VCaP (cell line): ENCODE results near the gene LRIG3.

Experiments used
- H3K27ac ChIP-seq: fragments of 450-650 bp; 2 replicates; pipeline ENCODE4 v1.5.1; 2017
- CTCF ChIP-seq: fragments of 450-650 bp; conservative IDR thresholded peaks from 2 replicates; pipeline ENCODE4 v1.5.1; 2017; ENCODE audit warnings: mild to moderate bottlenecking, moderate library complexity

The LRIG3 gene

GRCh38 chr12:58880639-58881038, 39.7 kb downstream of the LRIG3 start:
- H3K27ac ChIP-seq: 0 out of 2 replicates have a peak overlapping the region, but pooled peaks have one; percentile 76
- TF ChIP-seq CTCF: no peak

- H3K27ac ChIP-seq: peak overlapping the region; percentile 76
- no peak for TF ChIP-seq CTCF
Measured at GRCh38 chr12:58877243-58877743, 43.0 kb downstream of the LRIG3 start.

DNA sequence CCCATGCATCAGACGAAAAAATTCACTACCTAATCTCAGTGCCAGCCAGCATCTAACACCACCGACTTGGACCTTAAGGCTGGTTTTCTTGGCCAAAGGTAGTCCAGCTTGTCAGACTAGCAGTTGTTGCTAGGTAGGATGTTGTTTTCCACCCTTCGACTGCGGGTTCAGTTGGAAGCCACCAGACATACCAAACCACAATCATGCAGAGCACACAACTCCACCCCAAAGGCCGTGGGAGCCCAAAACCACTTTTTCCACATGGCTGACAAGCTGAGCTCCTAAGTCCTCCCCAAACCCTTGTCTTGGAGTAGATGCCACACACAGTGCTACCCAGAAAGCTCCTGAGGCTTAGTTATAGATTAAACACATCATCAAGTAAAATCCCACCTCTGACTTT, 46.8 kb downstream of the LRIG3 start:
- no peak for TF ChIP-seq CTCF
- H3K27ac ChIP-seq: no peak overlapping the region

DNA sequence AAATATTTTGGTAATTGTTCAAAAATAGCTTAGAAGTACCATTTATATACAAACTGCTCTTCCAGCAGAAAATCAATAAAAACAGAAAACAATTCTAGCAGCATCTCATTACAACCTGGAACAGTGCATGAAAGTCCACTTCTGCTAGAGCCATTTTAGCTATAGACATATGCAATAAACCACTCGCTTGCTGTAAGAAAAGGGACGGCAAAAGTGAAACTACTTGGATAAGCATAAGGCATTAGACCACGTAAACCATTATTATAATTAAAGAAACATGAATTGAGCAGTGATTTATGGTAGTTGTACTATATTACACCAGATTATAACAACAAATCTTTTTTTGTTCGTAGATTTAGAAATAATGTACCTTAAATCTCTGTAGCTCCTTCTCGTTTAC, 48.7 kb downstream of the LRIG3 start:
- H3K27ac ChIP-seq: no peak overlapping the region
- no peak for TF ChIP-seq CTCF

- no peak overlapping the region for H3K27ac ChIP-seq
- no peak for TF ChIP-seq CTCF
Measured at GRCh38 chr12:58870595-58870994, 49.7 kb downstream of the LRIG3 start.

- no peak for TF ChIP-seq CTCF
- H3K27ac ChIP-seq: no peak overlapping the region
Measured at GRCh38 chr12:58860788-58861240, 59.5 kb downstream of the LRIG3 start.

DNA sequence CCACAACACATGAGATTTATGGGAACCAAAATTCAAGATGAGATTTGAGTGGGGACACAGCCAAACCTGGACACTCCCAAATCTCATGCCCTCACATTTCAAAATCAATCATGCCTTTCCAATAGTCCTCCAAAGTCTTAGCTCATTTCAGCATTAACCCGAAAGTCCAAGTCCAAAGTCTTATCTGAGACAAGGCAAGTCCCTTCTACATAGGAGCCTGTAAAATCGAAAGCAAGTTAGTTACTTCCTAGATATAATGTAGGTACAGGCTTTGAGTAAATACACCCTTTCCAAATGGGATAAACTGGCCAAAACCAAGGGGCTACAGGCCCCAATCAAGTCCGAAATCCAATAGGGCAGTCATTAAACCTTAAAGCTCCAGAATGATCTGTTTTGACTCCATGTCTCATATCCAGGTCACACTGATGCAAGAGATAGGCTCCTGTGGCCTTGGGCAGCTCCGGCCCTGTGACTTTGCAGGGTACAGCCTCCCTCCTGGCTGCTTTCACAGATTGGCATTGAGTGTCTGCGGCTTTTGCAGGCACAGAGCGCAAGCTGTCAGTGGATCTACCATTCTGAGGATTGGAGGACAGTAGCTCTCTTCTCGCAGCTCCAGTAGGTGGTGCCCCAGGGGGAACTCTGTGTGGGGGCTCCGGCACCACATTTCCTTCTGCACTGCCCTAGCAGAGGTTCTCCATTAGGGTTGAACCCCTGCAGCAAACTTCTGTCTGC, 60.1 kb downstream of the LRIG3 start:
- TF ChIP-seq CTCF: no peak

More for the DNA sequence above, 60.1 kb downstream of the LRIG3 start:
- no peak overlapping the region for H3K27ac ChIP-seq
